Esophagus muscularis mucosa (tissue), 4 donors: ENCODE measurements around the gene FCGBP.

Experiments
- EP300 ChIP-seq: sonication (generic); formaldehyde crosslinking; IDR thresholded peaks from one replicate; pipeline ENCODE4 v1.6.1; 2017; ENCODE audit warnings: antibody characterized with exemption
- POLR2A ChIP-seq: fragments of 450-650 bp; IDR thresholded peaks from one replicate; pipeline ENCODE4 v1.6.1; 2017; ENCODE audit warnings: antibody characterized with exemption, moderate library complexity, mild to moderate bottlenecking, low read depth
- POLR2AphosphoS5 ChIP-seq, 2 donors: sonication (generic); formaldehyde crosslinking; IDR thresholded peaks; one replicate each; pipeline ENCODE4 v1.6.1; 2017; ENCODE audit warnings: antibody characterized with exemption in 2 of 2
- TF ChIP-seq, protein P1 (sequence below), 3 experiments: fragments of 200-600 bp in 2 of 3; fragments of 450-650 bp in 1 of 3; sonication (generic) in 2 of 3; IDR thresholded peaks; one replicate each; pipeline ENCODE4 v1.5.1; 2017 to 2019; ENCODE audit warnings: antibody characterized with exemption in 3 of 3, mild to moderate bottlenecking in 2 of 3, moderate library complexity in 1 of 3

DNA sequence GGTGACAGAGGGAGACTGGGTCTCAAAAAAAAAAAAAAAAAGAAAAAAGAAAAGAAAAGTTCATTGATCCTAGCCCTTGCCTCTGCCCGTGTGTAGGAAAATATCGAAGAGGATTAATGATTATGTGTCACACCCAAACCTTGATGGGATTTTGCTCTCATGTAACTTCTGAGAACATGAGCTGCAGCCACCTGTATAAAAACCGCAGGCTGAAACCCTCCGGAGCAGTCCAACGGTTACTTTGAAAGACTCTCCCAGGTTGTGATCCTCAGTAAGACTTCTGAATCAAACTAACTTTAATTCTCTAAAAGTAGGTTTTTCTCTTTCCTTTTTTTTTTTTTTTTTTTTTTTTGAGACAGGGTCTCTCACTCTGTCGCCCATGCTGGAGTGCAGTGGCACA is 32.2 kb upstream of the FCGBP start:
- TF ChIP-seq, protein P1, sequence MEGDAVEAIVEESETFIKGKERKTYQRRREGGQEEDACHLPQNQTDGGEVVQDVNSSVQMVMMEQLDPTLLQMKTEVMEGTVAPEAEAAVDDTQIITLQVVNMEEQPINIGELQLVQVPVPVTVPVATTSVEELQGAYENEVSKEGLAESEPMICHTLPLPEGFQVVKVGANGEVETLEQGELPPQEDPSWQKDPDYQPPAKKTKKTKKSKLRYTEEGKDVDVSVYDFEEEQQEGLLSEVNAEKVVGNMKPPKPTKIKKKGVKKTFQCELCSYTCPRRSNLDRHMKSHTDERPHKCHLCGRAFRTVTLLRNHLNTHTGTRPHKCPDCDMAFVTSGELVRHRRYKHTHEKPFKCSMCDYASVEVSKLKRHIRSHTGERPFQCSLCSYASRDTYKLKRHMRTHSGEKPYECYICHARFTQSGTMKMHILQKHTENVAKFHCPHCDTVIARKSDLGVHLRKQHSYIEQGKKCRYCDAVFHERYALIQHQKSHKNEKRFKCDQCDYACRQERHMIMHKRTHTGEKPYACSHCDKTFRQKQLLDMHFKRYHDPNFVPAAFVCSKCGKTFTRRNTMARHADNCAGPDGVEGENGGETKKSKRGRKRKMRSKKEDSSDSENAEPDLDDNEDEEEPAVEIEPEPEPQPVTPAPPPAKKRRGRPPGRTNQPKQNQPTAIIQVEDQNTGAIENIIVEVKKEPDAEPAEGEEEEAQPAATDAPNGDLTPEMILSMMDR (IDR thresholded peaks at IDR 0.05) = no peak
- TF ChIP-seq POLR2AphosphoS5 (IDR thresholded peaks at IDR 0.05) (no peak), POLR2A (no peak), EP300 (no peak)
